Measurements from ENCODE around the gene SH3GLB2. TPM values are rescaled to one million over a fixed set of nuclear protein-coding genes. Genes with fewer than 3 reads are reported as not detected.

Gene SH3GLB2
- total RNA-seq: 128 TPM
- 118 TPM for polyA plus RNA-seq (ENCODE audit: insufficient read depth, low read depth, low replicate concordance)
- long read RNA-seq, donor 1, full-length matches to known transcripts: 30 of 30 reads
- long read RNA-seq, donor 1, partial matches to known transcripts: 0 of 30 reads
- long read RNA-seq, donor 1, other reads (novel, unspliced or antisense): 0 of 30 reads
- long read RNA-seq, donor 2, full-length matches to known transcripts: 23 of 23 reads
- long read RNA-seq, donor 2, partial matches to known transcripts: 0 of 23 reads
- long read RNA-seq, donor 2, other reads (novel, unspliced or antisense): 0 of 23 reads
- long read RNA-seq, donor 3, full-length matches to known transcripts: 17 of 17 reads
- long read RNA-seq, donor 3, partial matches to known transcripts: 0 of 17 reads
- long read RNA-seq, donor 3, other reads (novel, unspliced or antisense): 0 of 17 reads
- long read RNA-seq, donor 4, full-length matches to known transcripts: 27 of 35 reads
- long read RNA-seq, donor 4, partial matches to known transcripts: 0 of 35 reads
- long read RNA-seq, donor 4, other reads (novel, unspliced or antisense): 8 of 35 reads
- long read RNA-seq, donor 5: 0 reads
- long read RNA-seq, donor 6, transcript SH3GLB2-203 (11 exons, 2,982 nt): major isoform, 22 of 22 reads
- long read RNA-seq, donor 6, partial matches to known transcripts: 0 of 22 reads
- long read RNA-seq, donor 6, other reads (novel, unspliced or antisense): 0 of 22 reads
- long read RNA-seq, donor 7, full-length matches to known transcripts: 138 of 241 reads
- long read RNA-seq, donor 7, partial matches to known transcripts: 56 of 241 reads
- long read RNA-seq, donor 7, other reads (novel, unspliced or antisense): 47 of 241 reads
- long read RNA-seq, donor 8, full-length matches to known transcripts: 13 of 19 reads
- long read RNA-seq, donor 8, partial matches to known transcripts: 6 of 19 reads
- long read RNA-seq, donor 8, other reads (novel, unspliced or antisense): 0 of 19 reads
- long read RNA-seq, donor 9, full-length matches to known transcripts: 12 of 12 reads
- long read RNA-seq, donor 9, partial matches to known transcripts: 0 of 12 reads
- long read RNA-seq, donor 9, other reads (novel, unspliced or antisense): 0 of 12 reads
- long read RNA-seq, donor 10, full-length matches to known transcripts: 23 of 29 reads
- long read RNA-seq, donor 10, partial matches to known transcripts: 6 of 29 reads
- long read RNA-seq, donor 10, other reads (novel, unspliced or antisense): 0 of 29 reads

DNA sequence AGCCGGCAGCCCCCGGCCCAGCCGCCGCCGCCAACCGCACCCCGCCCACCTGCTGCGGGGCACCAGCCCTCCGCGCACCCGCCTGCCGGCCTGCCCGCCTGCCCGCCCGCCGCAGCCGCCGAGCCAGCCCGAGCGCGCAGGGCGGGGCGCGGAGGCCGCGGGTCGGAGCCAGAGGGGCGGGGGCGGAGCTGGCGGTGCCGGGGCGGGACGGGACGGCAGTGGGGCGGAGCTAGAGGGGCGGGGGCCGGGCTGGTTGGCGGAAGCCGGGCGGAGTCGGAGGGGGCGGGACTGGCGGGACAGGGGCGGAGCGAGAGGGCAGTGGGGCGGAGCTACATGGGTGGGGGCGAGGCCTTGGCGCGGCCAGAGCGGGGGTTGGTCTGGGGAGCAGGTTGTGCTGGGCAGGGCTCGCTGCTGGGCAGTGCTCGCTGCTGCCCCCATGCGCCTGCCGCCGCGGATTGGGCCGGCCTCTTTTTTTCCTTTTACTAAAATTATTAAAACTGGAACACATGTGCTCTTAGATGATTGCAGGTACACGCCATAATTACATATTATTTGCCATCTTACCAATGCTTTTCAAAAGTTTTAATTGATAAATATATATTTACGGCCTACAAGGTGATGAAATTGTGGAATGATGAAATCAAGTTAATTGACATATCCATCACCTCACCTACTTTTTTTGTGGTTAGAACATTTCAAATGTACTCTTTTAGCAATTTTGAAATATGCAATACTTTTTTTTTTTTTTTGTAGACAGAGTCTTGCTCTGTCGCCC is at the start of gene SH3GLB2:
SH3GLB2 (minus strand) TSS at position 140 of the 775 bp plus-strand sequence. CDS start 177 bp downstream, outside the sequence.
- no peaks in the 10 kb centered on the region for H3K9me3 ChIP-seq (ENCODE audit: control insufficient read depth in 2 of 3, insufficient read depth in 1 of 3, low read length in 3 of 3)
- FAIRE-seq: no peak
- H3K9ac ChIP-seq (ENCODE audit: low read length in 3 of 3): peak within 1 kb of the TSS in 2 of 3 donors; percentile 82 to 92
- intact Hi-C loops (cut with DNase I): no loop called here
- DNase-seq: peak; percentile 96 to 99 (median 99)
- peak within 1 kb of the TSS; percentile 51 to 81 for H3K27ac ChIP-seq (ENCODE audit: low read depth in 2 of 2, low read length in 2 of 2)
- H3K4me3 ChIP-seq (ENCODE audit: low read length in 3 of 3): peak within 1 kb of the TSS; percentile 45 to 75 (median 75)
- no peaks in the 10 kb centered on the region for H3K27me3 ChIP-seq (ENCODE audit: control insufficient read depth, insufficient read depth, low read length)
- H3K36me3 ChIP-seq (ENCODE audit: control insufficient read depth in 2 of 3, insufficient read depth in 3 of 3, low read length in 3 of 3): no peaks in the 10 kb centered on the region
- H3K4me1 ChIP-seq (ENCODE audit: control insufficient read depth in 2 of 3, insufficient read depth in 2 of 3, low read depth in 1 of 3, low read length in 3 of 3): peaks cover 0 to 15% (median 0%) of the 10 kb centered on the region in 3 donors
- peak; percentile 87 for TF ChIP-seq CTCF (IDR thresholded peaks at IDR 0.05; ENCODE audit: borderline replicate concordance, extremely low read depth, insufficient read depth)

DNA sequence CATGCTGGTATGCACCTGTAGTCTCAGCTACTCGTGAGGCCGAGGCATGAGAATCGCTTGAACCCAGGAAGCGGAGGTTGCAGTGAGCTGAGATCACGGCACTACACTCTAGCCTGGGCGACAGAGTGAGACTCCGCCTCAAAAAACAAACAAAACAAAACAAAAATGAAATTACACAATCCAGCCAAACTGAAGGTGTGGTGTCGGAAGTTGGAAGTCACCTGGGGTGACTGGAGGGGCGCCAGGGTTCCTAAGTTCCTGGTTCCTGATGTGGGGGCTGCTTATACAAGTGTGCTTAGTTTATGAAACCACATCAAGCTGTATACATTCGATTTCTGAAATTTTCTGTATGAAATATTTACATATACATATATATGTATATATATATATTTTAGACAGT is 49.1 kb upstream of the SH3GLB2 start:
- H3K27me3 ChIP-seq (ENCODE audit: control insufficient read depth, insufficient read depth, low read length): no peaks in the 10 kb centered on the region
- H3K9me3 ChIP-seq (ENCODE audit: control insufficient read depth in 2 of 3, insufficient read depth in 1 of 3, low read length in 3 of 3): no peaks in the 10 kb centered on the region
- peaks cover 0 to 13% (median 8%) of the 10 kb centered on the region in 3 donors for H3K4me1 ChIP-seq (ENCODE audit: control insufficient read depth in 2 of 3, insufficient read depth in 2 of 3, low read depth in 1 of 3, low read length in 3 of 3)
- H3K4me3 ChIP-seq (ENCODE audit: low read length in 3 of 3): no peak overlapping the region
- H3K9ac ChIP-seq (ENCODE audit: low read length in 3 of 3): no peak overlapping the region
- H3K27ac ChIP-seq (ENCODE audit: low read depth in 2 of 2, low read length in 2 of 2): no peak overlapping the region
- no peaks in the 10 kb centered on the region for H3K36me3 ChIP-seq (ENCODE audit: control insufficient read depth in 2 of 3, insufficient read depth in 3 of 3, low read length in 3 of 3)
- intact Hi-C loops (cut with DNase I): no loop called here
- no peak for FAIRE-seq
- no peak for TF ChIP-seq CTCF (IDR thresholded peaks at IDR 0.05; ENCODE audit: borderline replicate concordance, extremely low read depth, insufficient read depth)
- no peak for DNase-seq

GRCh38 chr9:129076640-129077037 is 48.5 kb upstream of the SH3GLB2 start:
- no peak overlapping the region for H3K4me3 ChIP-seq (ENCODE audit: low read length in 3 of 3)
- intact Hi-C loops (cut with DNase I): no loop called here
- no peak for FAIRE-seq
- H3K27me3 ChIP-seq (ENCODE audit: control insufficient read depth, insufficient read depth, low read length): no peaks in the 10 kb centered on the region
- H3K9ac ChIP-seq (ENCODE audit: low read length in 3 of 3): no peak overlapping the region
- DNase-seq: no peak
- no peak overlapping the region for H3K27ac ChIP-seq (ENCODE audit: low read depth in 2 of 2, low read length in 2 of 2)
- no peak for TF ChIP-seq CTCF (IDR thresholded peaks at IDR 0.05; ENCODE audit: borderline replicate concordance, extremely low read depth, insufficient read depth)
- H3K4me1 ChIP-seq (ENCODE audit: control insufficient read depth in 2 of 3, insufficient read depth in 2 of 3, low read depth in 1 of 3, low read length in 3 of 3): peaks cover 0 to 7% (median 4%) of the 10 kb centered on the region in 3 donors
- H3K9me3 ChIP-seq (ENCODE audit: control insufficient read depth in 2 of 3, insufficient read depth in 1 of 3, low read length in 3 of 3): no peaks in the 10 kb centered on the region
- H3K36me3 ChIP-seq (ENCODE audit: control insufficient read depth in 2 of 3, insufficient read depth in 3 of 3, low read length in 3 of 3): no peaks in the 10 kb centered on the region

Measured in kidney (tissue), 22 donors.